ENCODE data around the gene TJP3. TPM values are rescaled to one million over a fixed set of nuclear protein-coding genes. Genes with fewer than 3 reads are reported as not detected.

The TJP3 gene
- total RNA-seq, 1 donor from 2014 or later, result 21.7 TPM

DNA sequence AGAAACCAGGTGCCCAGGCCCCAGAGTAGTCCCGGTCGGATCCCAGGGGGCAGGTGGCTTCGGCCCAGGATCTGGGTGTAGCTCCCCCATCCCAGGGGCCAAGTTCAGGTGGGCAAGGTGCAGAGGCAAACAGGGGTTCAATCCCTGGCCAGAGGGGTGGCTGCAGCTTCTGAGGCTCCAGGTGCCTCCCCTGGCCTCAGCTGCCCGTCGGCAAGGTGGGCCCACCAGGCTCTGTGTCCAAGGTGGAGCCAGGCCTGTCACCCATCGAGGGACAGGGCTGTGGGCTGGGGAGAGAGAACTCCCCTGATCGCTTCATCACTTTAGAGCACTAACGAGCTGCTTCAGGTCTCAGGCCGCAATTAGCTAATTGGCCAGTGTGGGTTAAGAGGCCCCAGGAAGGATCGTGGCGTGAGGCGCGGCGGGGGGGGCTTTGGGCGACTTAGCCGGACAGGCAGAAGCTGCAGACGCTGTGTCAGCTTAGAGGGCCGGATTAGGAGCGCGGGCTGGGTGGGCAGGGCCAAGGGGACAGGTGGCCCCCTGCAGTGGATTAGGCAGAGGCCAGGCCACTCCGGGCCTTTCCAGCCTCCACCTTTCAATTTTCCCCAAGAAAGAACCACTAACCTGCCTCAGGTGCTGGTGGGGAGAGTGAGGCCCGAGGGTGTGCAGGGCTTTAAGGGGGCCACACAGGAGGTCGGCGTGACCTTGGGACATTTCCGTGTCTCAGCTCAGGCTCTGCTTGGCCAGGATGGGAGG, 66.6 kb downstream of the TJP3 start:
- TF ChIP-seq, protein P1, sequence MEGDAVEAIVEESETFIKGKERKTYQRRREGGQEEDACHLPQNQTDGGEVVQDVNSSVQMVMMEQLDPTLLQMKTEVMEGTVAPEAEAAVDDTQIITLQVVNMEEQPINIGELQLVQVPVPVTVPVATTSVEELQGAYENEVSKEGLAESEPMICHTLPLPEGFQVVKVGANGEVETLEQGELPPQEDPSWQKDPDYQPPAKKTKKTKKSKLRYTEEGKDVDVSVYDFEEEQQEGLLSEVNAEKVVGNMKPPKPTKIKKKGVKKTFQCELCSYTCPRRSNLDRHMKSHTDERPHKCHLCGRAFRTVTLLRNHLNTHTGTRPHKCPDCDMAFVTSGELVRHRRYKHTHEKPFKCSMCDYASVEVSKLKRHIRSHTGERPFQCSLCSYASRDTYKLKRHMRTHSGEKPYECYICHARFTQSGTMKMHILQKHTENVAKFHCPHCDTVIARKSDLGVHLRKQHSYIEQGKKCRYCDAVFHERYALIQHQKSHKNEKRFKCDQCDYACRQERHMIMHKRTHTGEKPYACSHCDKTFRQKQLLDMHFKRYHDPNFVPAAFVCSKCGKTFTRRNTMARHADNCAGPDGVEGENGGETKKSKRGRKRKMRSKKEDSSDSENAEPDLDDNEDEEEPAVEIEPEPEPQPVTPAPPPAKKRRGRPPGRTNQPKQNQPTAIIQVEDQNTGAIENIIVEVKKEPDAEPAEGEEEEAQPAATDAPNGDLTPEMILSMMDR (IDR thresholded peaks at IDR 0.05; ENCODE audit: unreplicated experiment), result no peak
- Mint-ChIP-seq H3K27ac (no peak overlapping the region), H3K4me3 (no peak overlapping the region), H3K36me3 (no peaks in the 10 kb centered on the region), H3K9me3 (no peaks in the 10 kb centered on the region), H3K4me1 (peaks cover 5% of the 10 kb centered on the region), H3K27me3 (ENCODE audit: low read depth) (no peaks in the 10 kb centered on the region)
- DNase-seq (ENCODE audit: low spot score in 2 of 2, unreplicated experiment in 2 of 2), result no peak

DNA sequence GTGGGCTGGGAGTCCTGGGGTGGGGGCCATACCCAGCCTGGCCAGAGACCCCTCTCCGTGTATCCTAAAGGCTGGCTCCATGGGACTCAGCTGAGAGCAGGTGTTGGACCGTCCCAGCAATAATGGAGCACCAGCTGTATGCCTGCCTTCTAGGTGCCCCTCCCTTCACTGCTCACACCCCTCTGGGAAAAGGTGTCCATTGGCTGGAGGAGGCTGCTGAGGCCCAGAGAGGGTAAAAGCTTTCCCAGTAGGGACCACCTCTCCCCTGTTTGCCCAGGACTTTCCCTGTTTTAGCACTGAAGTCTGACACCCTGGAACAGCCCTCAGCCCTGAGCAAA, 67.2 kb downstream of the TJP3 start:
- Mint-ChIP-seq H3K9me3 (no peaks in the 10 kb centered on the region), H3K4me1 (peaks cover 5% of the 10 kb centered on the region)
- TF ChIP-seq, protein P1 (IDR thresholded peaks at IDR 0.05; ENCODE audit: unreplicated experiment), result no peak

DNA sequence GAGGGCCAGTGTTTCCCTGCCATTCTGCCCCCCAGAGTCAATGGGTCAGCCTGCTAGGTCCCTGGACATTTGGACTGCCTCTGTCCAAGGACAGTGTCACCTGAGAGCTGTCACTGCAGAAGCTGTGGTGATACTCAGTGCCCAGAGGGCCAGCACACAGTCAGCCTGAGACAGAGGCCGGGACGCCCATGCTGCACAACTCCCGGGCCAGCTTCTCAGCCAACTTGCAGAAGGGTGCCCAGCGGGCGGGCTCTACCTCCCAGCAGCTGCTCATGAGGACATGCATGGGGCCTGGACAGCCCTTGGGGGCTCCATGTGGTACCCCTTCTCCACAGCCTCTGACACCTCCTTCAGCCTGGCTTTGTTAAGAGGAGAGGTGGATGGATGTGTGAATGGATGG, 67.6 kb downstream of the TJP3 start:
- Mint-ChIP-seq H3K36me3 (no peaks in the 10 kb centered on the region), H3K27me3 (ENCODE audit: low read depth) (no peaks in the 10 kb centered on the region), H3K4me3 (no peak overlapping the region), H3K4me1 (peaks cover 5% of the 10 kb centered on the region), H3K9me3 (peaks cover under 1% of the 10 kb centered on the region), H3K27ac (no peak overlapping the region)
- DNase-seq (ENCODE audit: low spot score in 2 of 2, unreplicated experiment in 2 of 2), result no peak
- TF ChIP-seq, protein P1 (IDR thresholded peaks at IDR 0.05; ENCODE audit: unreplicated experiment), result no peak

More for the DNA sequence above, 67.2 kb downstream of the TJP3 start:
- no peak for DNase-seq (ENCODE audit: low spot score in 2 of 2, unreplicated experiment in 2 of 2)
- Mint-ChIP-seq H3K27me3 (ENCODE audit: low read depth) (no peaks in the 10 kb centered on the region), H3K4me3 (no peak overlapping the region), H3K36me3 (no peaks in the 10 kb centered on the region), H3K27ac (no peak overlapping the region)

DNA sequence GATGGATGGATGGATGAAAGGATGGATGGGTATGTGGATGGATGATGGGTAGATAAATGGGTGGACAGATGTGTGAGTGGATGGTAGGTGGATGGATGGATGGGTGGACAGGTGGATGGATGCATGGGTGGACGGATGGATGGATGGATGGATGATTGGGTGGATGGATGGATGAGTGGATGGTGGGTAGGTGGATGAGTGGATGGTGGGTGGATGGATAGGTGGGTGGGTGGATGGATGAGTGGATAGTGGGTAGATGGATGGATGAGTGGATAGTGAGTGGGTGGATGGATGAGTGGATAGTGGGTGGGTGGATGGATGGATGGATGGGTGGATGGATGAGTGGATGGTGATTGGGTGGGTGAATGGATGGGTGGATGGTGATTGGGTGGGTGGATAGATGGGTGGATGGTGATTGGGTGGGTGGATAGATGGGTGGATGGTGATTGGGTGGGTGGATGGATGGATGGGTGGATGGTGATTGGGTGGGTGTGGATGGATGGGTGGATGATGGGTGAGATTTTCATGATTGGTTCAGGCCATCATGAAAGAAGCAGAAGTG, 68.4 kb downstream of the TJP3 start:
- peaks cover 8% of the 10 kb centered on the region for H3K9me3 Mint-ChIP-seq
- DNase-seq (ENCODE audit: low spot score in 2 of 2, unreplicated experiment in 2 of 2), result no peak
- H3K27me3 Mint-ChIP-seq (ENCODE audit: low read depth), result peaks cover 3% of the 10 kb centered on the region
- H3K36me3 Mint-ChIP-seq, result peaks cover 2% of the 10 kb centered on the region
- no peak overlapping the region for H3K4me3 Mint-ChIP-seq
- TF ChIP-seq, protein P1 (IDR thresholded peaks at IDR 0.05; ENCODE audit: unreplicated experiment), result no peak
- H3K4me1 Mint-ChIP-seq, result peaks cover 2% of the 10 kb centered on the region
- H3K27ac Mint-ChIP-seq, result no peak overlapping the region

DNA sequence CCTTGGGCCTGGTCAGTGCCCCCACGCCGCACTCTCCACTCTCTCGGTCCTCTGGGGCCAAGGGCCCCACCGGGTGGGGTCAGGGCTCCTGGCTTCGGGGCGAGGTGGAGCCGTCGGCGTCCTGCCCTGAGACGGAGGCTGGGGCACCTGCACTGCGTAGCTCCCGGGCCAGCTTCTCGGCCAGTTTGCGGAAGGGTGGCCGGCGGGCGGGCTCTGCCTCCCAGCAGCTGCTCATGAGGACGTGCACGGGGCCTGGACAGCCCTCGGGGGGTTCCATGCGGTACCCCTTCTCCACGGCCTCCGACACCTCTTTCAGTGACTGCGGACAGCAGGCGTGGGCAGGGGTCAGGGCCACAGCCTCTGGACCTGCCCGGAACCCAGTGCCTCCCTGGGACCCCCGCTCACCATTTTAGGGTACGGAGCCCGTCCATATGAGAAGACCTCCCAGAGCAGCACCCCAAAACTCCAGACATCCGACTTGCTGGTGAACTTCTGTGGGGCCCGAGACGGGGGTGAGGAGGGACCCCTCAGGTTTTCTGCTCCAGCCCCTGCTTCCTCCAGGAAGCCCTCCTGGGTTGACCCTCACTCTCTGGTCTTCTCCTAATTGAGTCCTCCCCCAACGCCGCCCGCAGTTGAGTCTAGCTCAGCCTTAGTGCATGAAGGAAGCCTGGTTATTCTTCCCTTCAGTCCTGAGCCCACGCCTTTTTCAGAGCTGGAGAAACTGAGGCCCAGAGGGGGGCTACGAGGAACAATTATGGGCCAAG, 70.1 kb downstream of the TJP3 start:
- H3K27ac Mint-ChIP-seq, result no peak overlapping the region

More for the DNA sequence above, 70.1 kb downstream of the TJP3 start:
- no peak overlapping the region for H3K4me3 Mint-ChIP-seq
- H3K36me3 Mint-ChIP-seq, result peaks cover 12% of the 10 kb centered on the region
- TF ChIP-seq, protein P1 (IDR thresholded peaks at IDR 0.05; ENCODE audit: unreplicated experiment), result no peak
- H3K9me3 Mint-ChIP-seq, result peaks cover 16% of the 10 kb centered on the region
- no peaks in the 10 kb centered on the region for H3K4me1 Mint-ChIP-seq
- no peak for DNase-seq (ENCODE audit: low spot score in 2 of 2, unreplicated experiment in 2 of 2)
- peaks cover 12% of the 10 kb centered on the region for H3K27me3 Mint-ChIP-seq (ENCODE audit: low read depth)
